GM13977 (cell line): ENCODE measurements around the gene FBXW9.
"Not testable (repeated sequence)": the region's sequence is repeated elsewhere in the genome, so short reads cannot be mapped to it uniquely, and the experiment has no call there.

Experiments used
- DNase-seq: peaks from one replicate; pipeline ENCODE4 v3.0.0; 2012; ENCODE audit warnings: low spot score
- in situ Hi-C: fragments of 300-500 bp; cut with MboI; formaldehyde crosslinking; loops from one replicate; pipeline ENCODE4 v1.12.0; 2022; ENCODE audit warnings: low sequenced_read_pairs, low pct_unique_long_range_greater_than_20kb, mixed read lengths, inconsistent platforms; ENCODE audit not compliant: unreplicated experiment
- TF ChIP-seq, protein P1 (sequence below): IDR thresholded peaks from 2 replicates; pipeline ENCODE4 v1.5.1; 2012; ENCODE audit warnings: mild to moderate bottlenecking, control low read depth; ENCODE audit not compliant: insufficient read depth; ENCODE audit errors: extremely low read depth, missing control alignments

FBXW9 gene

DNA sequence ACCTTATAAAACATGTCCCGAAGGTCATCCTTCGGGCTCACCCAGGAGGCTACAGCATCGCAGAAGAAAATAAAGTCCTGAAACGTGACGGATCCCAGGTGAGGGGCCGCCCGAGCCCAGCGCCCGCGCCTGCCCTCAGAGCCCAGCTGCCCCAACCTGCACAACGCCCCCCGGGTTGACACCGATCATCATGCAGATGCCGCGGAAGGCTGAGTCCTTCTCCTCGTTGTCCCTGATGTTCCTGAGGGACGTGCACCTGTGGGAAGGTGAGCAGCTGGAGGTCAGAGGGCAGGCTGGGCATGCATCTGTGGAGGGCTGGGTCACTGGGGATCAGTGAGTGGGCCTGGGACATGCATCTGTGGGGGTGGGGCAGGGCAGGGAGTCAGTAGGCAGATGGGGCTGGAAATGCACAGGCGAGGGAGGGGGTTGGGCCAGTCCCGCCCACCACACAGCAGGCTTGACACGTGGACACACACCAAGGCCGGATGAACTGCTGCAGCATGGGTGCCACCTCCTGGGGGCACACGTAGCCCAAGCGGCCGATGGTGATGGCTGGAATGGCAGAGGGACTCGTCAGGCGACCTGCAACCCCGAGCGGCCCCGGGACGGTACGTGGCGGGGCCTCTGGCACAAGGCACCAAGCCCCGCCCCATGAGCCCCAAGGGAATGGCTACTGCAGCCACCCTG is 5.3 kb upstream of the FBXW9 start:
- in situ Hi-C loops, result no loop called here
- no peak for DNase-seq
- TF ChIP-seq, protein P1, sequence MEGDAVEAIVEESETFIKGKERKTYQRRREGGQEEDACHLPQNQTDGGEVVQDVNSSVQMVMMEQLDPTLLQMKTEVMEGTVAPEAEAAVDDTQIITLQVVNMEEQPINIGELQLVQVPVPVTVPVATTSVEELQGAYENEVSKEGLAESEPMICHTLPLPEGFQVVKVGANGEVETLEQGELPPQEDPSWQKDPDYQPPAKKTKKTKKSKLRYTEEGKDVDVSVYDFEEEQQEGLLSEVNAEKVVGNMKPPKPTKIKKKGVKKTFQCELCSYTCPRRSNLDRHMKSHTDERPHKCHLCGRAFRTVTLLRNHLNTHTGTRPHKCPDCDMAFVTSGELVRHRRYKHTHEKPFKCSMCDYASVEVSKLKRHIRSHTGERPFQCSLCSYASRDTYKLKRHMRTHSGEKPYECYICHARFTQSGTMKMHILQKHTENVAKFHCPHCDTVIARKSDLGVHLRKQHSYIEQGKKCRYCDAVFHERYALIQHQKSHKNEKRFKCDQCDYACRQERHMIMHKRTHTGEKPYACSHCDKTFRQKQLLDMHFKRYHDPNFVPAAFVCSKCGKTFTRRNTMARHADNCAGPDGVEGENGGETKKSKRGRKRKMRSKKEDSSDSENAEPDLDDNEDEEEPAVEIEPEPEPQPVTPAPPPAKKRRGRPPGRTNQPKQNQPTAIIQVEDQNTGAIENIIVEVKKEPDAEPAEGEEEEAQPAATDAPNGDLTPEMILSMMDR, result no peak

DNA sequence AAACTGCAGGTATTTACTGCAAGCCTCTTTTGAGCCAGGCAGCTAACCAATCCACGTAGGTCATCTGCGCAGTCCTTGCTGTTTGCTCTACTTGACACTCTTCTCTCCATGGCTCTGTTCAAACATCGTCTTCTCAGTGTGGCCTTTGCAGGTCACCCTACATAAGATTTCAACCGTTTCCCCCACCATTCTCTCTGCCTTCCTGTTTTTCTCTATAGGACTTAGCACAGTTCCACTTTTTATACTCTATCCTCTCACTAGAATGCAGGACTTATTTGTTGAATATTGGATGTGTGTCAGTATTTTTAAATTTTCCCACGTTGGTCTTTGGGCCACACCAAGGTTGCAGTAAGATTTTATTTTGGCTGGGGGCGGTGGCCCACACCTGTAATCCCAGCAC is 1.7 kb upstream of the FBXW9 start:
- in situ Hi-C loops, result no loop called here
- TF ChIP-seq, protein P1, result no peak
- no peak for DNase-seq

DNA sequence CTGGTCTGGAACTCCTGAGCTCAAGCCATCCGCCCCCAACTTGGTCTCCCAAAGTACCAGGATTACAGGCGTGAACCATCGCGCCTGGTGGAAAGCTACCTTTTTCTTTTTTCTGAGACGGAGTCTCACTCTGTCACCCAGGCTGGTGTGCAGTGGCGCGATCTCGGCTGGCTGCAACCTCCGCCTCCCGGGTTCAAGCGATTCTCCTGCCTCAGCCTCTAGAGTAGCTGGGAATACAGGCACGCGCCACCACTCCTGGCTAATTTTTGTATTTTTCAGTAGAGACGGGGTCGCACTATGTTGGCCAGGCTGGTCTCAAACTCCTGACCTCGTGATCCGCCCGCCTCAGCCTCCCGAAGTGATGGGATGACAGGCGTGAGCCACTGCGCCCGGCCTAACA is 994 bp upstream of the FBXW9 start:
- DNase-seq, in situ Hi-C loops: not testable (repeated sequence)

DNA sequence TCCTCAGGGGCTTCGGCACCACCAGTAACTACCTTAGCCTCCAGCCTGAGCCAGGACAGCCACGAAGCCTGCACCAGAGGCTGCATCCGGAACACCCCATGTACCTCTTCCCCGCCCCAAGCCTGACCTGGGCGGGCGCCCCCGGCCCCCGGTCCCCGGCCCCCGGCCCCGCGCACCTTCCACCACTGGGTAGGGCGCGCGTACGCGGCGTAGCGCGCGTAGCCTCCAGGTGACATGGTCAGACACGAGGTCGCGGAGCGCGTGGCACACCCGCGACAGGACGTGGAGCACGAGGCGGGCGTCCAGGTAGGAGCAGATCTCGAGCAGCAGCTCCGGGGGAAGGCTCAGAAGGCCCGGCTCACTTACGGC is 450 bp downstream of the FBXW9 start:
- TF ChIP-seq, protein P1, result no peak
- in situ Hi-C loops, result no loop called here
- no peak for DNase-seq

DNA sequence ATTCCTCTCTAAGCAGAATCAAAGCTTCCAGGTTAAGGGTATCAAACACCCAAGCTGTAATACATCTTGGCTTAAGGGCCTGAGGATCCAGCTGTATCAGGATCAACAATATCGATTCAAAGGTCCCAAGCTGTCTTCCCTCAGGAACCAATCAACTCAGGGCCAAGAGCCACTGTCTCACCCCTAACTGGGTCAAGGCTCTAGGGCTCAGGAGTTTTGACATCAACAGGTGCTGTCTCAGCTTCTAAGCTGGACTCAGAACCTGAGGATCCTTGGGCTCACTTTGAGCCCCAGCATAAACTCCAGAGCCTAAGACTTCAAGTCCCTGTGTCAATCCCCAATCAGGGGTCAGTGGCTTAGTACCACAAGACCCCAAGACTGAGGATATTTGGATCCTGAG is 917 bp downstream of the FBXW9 start:
- TF ChIP-seq, protein P1, result no peak
- DNase-seq, result no peak
- in situ Hi-C loops, result no loop called here

DNA sequence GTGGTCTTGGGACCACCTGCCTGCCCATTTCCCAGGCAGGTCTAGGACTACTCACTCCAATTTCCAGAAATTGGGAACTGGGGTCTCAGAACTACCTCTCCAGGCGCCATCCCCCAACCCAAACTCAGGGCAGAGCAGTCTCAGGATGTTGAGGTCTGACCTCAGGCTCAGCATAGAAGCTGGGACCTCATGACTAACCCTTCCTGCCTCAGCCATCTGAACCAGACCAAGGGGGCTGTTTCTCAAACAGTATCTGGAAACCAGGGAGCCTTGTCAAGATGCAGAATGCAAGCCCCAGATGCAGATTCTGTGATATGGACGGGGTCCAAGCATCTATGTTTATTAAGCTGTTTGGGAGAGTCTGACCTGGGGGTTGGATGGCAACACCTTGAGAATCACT is 1.3 kb downstream of the FBXW9 start:
- no peak for DNase-seq
- TF ChIP-seq, protein P1, result no peak
- in situ Hi-C loops, result no loop called here

DNA sequence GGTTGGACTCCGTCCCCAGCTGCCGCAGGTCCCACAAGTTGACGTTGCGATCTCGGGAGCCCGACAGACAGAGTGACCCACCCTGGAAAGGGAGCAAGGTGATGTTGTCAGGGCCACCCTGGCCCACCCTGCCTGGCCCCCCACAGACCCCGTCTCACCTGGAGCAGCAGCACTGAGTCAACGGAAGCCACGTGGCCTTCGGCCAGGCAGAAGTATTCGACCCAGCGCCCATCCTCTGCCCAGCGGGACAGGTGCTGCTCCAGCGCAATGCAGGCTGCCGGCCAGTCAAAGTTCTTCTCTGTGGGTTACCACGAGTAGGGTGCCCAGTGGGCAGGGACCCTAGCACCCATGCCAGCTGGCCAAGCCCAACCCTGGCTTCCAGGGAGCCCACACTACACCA is 1.8 kb downstream of the FBXW9 start:
- DNase-seq, result no peak
- TF ChIP-seq, protein P1, result no peak
- in situ Hi-C loops, result no loop called here
